ENCODE measurements around the gene SPHK1. TPM values are rescaled to one million over a fixed set of nuclear protein-coding genes. Genes with fewer than 3 reads are reported as not detected.

The SPHK1 gene
- total RNA-seq, 4 donors from 2014 or later: 17.0 to 37.0 (median 22.8) TPM

GRCh38 chr17:76408037-76408849 is 23.8 kb downstream of the SPHK1 start:
- DNase-seq: no peak

GRCh38 chr17:76410328-76410965 is 26.0 kb downstream of the SPHK1 start:
- H3K27ac ChIP-seq: no peak overlapping the region
- peaks cover 0 to 34% (median 3%) of the 10 kb centered on the region in 3 donors for H3K4me1 ChIP-seq
- WGBS, 2 donors: 81 to 85% methylated on average over 6 to 10 of the region's 15 CpGs
- DNase-seq: no peak
- no peaks in the 10 kb centered on the region for H3K9me3 ChIP-seq
- no peak for TF ChIP-seq CTCF (IDR thresholded peaks at IDR 0.05)
- TF ChIP-seq POLR2A (IDR thresholded peaks at IDR 0.05): no peak
- peaks cover 0 to 44% (median 0%) of the 10 kb centered on the region in 3 donors for H3K36me3 ChIP-seq
- intact Hi-C loops (cut with DNase I): no loop called here
- no peak overlapping the region for H3K4me3 ChIP-seq
- no peaks in the 10 kb centered on the region for H3K27me3 ChIP-seq

More at GRCh38 chr17:76408037-76408849, 23.8 kb downstream of the SPHK1 start:
- Histone ChIP-seq H3K4me1 (peaks cover 0 to 30% (median 0%) of the 10 kb centered on the region in 3 donors), H3K4me3 (no peak overlapping the region), H3K36me3 (peaks cover 0 to 66% (median 4%) of the 10 kb centered on the region in 3 donors), H3K27ac (no peak overlapping the region), H3K27me3 (no peaks in the 10 kb centered on the region), H3K9me3 (no peaks in the 10 kb centered on the region)
- peak in 5 of 6 experiments; percentile 71 to 83 (median 73) for TF ChIP-seq CTCF (IDR thresholded peaks at IDR 0.05)
- TF ChIP-seq POLR2A (IDR thresholded peaks at IDR 0.05): no peak
- WGBS, 2 donors: 47 to 71% methylated on average over 5 to 11 of the region's 12 CpGs
- intact Hi-C loops (cut with DNase I): loop anchor here (5.0 to 10.0 kb wide), 3 partner anchors 49 to 463 kb away; partner anchors contain the start of genes FBF1 and RHBDF2

- DNase-seq: no peak
- no peak for TF ChIP-seq POLR2A (IDR thresholded peaks at IDR 0.05)
- no peak for TF ChIP-seq CTCF (IDR thresholded peaks at IDR 0.05)
- no peak overlapping the region for H3K4me3 ChIP-seq
- no peaks in the 10 kb centered on the region for H3K27me3 ChIP-seq
- no peak overlapping the region for H3K27ac ChIP-seq
- peaks cover 0 to 37% (median 0%) of the 10 kb centered on the region in 3 donors for H3K36me3 ChIP-seq
- intact Hi-C loops (cut with DNase I): no loop called here
- peaks cover 0 to 26% (median 3%) of the 10 kb centered on the region in 3 donors for H3K4me1 ChIP-seq
- 83 to 88% methylated on average over 2 to 5 of the region's 5 CpGs for WGBS, 2 donors
- no peaks in the 10 kb centered on the region for H3K9me3 ChIP-seq
Measured at GRCh38 chr17:76411247-76411646, 26.8 kb downstream of the SPHK1 start.

- intact Hi-C loops (cut with DNase I): no loop called here
- 41 to 73% methylated on average over 11 of the region's 21 CpGs for WGBS, 2 donors
- no peak overlapping the region for H3K4me3 ChIP-seq
- no peak for DNase-seq
- no peak overlapping the region for H3K27ac ChIP-seq
- peaks cover 0 to 12% (median 3%) of the 10 kb centered on the region in 3 donors for H3K4me1 ChIP-seq
- peaks cover 0 to 46% (median 0%) of the 10 kb centered on the region in 3 donors for H3K36me3 ChIP-seq
- TF ChIP-seq CTCF (IDR thresholded peaks at IDR 0.05) (no peak), POLR2A (IDR thresholded peaks at IDR 0.05) (no peak)
- H3K9me3 ChIP-seq: no peaks in the 10 kb centered on the region
- H3K27me3 ChIP-seq: no peaks in the 10 kb centered on the region
Measured at GRCh38 chr17:76414334-76415295, 30.2 kb downstream of the SPHK1 start.

Measured in esophagus squamous epithelium (tissue), 5 donors.